Non-pigmented ciliary epithelial cell (primary cell): ENCODE measurements around the gene ABHD16A.

Experiments used
- DNase-seq: peaks from one replicate; pipeline ENCODE4 v3.0.0-alpha.2; 2010; ENCODE audit warnings: low read depth

Gene ABHD16A

DNA sequence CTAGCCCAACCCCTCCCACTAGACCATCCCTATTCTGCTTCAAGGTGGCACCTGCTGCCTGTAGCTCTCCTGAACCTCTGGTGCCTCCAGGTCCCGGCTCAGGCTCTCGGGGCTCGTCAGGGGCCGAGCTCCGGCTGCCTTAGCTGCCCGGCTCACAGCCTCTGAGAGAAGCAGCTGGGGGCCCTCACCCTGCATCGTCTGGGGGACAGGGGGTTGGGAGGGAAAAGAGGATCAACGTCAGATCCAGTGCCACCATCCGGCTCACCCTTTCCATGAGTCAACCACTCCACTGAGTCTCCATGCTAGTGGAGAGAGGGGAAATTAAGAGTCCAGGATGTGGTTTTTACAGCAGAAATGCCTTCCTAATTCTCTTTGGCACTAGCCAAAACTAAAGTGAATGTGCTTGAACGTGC lies 63.7 kb downstream of the ABHD16A start:
- no peak for DNase-seq

DNA sequence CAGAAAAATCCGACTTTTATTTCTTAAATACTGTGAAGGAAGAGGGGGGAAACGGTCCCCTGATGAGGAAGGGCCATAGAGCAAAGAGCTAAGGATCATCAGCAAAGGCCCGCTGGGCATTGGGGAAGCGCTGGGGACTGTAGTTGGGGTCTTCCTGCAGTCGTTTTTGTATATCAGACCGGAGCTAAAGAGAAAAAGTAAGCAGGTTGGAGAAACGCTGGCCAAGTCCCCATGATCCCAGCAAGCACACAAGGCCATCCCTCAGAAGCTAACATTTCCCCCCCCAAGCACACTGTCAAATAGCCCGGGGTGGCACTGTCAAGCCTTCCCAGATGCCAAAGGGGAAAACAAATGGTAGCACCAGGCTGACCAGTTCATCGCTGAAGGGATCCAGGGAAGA lies 64.1 kb downstream of the ABHD16A start:
- no peak for DNase-seq
